Upper lobe of left lung (tissue), 4 donors: ENCODE measurements around the gene PRDM12.

Experiments used
- EP300 ChIP-seq, 4 donors: sonication (generic); formaldehyde crosslinking; IDR thresholded peaks; one replicate each; pipeline ENCODE4 v1.5.1; 2017; ENCODE audit warnings: antibody characterized with exemption in 4 of 4, control low read depth in 2 of 4
- POLR2A ChIP-seq, 4 donors: fragments of 450-650 bp; IDR thresholded peaks; one replicate each; pipeline ENCODE4 v1.5.1; 2016 to 2017; ENCODE audit warnings: antibody characterized with exemption in 4 of 4, mild to moderate bottlenecking in 2 of 4
- TF ChIP-seq, protein P1 (sequence below), 6 experiments: fragments of 450-650 bp in 4 of 6; fragments of 200-600 bp in 2 of 6; sonication (generic) in 2 of 6; IDR thresholded peaks; one replicate each; pipeline ENCODE4 v1.5.1; 2016 to 2019; ENCODE audit warnings: antibody characterized with exemption in 6 of 6

DNA sequence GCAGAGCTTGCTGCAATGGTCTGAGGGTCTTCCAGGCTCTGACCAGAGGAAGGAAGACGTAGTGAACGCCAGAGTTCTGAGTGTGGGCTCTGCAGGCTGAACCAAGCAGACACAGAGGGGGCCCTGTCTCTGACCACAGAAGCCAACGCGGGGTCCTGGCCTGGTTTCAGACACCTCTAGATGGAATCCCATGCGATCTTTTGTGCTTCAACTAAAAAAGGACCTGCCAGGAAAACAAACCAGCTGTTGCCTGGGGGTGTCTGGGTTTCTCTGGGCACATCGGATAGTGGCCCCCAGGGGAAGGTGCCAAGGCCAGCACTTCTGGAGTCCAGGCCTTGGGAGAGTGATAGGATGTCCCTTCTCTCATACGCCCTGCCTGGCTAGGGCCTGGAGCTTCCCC, 12.9 kb downstream of the PRDM12 start:
- TF ChIP-seq, protein P1, sequence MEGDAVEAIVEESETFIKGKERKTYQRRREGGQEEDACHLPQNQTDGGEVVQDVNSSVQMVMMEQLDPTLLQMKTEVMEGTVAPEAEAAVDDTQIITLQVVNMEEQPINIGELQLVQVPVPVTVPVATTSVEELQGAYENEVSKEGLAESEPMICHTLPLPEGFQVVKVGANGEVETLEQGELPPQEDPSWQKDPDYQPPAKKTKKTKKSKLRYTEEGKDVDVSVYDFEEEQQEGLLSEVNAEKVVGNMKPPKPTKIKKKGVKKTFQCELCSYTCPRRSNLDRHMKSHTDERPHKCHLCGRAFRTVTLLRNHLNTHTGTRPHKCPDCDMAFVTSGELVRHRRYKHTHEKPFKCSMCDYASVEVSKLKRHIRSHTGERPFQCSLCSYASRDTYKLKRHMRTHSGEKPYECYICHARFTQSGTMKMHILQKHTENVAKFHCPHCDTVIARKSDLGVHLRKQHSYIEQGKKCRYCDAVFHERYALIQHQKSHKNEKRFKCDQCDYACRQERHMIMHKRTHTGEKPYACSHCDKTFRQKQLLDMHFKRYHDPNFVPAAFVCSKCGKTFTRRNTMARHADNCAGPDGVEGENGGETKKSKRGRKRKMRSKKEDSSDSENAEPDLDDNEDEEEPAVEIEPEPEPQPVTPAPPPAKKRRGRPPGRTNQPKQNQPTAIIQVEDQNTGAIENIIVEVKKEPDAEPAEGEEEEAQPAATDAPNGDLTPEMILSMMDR (IDR thresholded peaks at IDR 0.05) = no peak
- TF ChIP-seq EP300 (IDR thresholded peaks at IDR 0.05) (no peak), POLR2A (IDR thresholded peaks at IDR 0.05) (no peak)
